GM23248 (cell line): ENCODE results near the gene KIAA1614.

Experiments
- EZH2 ChIP-seq: fragments of 200-600 bp; sonication (generic); IDR thresholded peaks from 2 replicates; pipeline ENCODE4 v1.6.1; 2018; ENCODE audit warnings: antibody characterized with exemption, mild to moderate bottlenecking; ENCODE audit not compliant: insufficient read depth, poor library complexity, severe bottlenecking
- EZH2phosphoT487 ChIP-seq: fragments of 200-600 bp; sonication (generic); IDR thresholded peaks from 2 replicates; pipeline ENCODE4 v1.6.1; 2018; ENCODE audit warnings: antibody characterized with exemption, moderate library complexity, mild to moderate bottlenecking, low read depth; ENCODE audit not compliant: insufficient read depth

GRCh38 chr1:180939073-180939710 lies 26.5 kb downstream of the KIAA1614 start:
- no peak for TF ChIP-seq EZH2phosphoT487
- TF ChIP-seq EZH2: no peak
